NCI-H2107 (cell line): ENCODE measurements around the gene NDUFV1.

ENCODE experiments used
- DNase-seq: peaks from one replicate; lab custom pipeline; 2025; lab: John Stamatoyannopoulos, UW

NDUFV1 gene

DNA sequence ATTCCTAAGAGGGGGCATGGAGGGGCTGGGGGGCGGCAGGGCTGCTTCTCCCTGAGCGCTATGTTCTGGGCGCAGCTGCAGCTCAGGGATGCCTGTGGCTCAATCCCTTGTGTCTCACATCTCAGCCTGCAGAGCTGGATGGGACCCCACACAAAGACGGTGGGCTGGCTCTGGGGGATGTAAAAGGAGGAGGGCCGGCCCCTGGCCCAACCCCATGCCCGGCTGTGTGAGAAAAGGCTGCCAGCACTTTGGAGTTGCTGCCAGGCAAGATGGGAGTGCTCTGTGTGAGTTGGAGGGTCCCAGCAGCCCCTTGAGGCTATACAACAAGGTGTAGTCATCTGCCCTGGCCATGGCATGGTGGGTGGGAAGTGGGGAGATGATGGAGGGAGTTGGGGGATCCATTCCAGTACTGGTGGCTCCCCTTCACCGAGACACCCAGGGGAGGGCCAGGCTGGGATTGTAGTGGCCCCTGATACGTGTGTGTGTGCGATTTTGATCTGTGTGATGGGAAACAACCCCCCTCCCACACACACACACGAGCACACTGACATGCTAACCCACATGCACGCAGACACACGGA is 34.1 kb downstream of the NDUFV1 start:
- no peak for DNase-seq

- DNase-seq: no peak
These were observed 34.8 kb downstream of the NDUFV1 start for GRCh38 chr11:67641338-67642172.

- DNase-seq: no peak
These were observed 35.7 kb downstream of the NDUFV1 start for GRCh38 chr11:67642173-67643120.

GRCh38 chr11:67644042-67644441 is 37.3 kb downstream of the NDUFV1 start:
- DNase-seq: no peak

- DNase-seq: no peak
These were observed 38.0 kb downstream of the NDUFV1 start for GRCh38 chr11:67644472-67645418.

GRCh38 chr11:67645521-67646461 is 39.1 kb downstream of the NDUFV1 start:
- no peak for DNase-seq

- no peak for DNase-seq
These were observed 40.0 kb downstream of the NDUFV1 start for GRCh38 chr11:67646535-67647336.

- DNase-seq: no peak
These were observed 40.7 kb downstream of the NDUFV1 start for GRCh38 chr11:67647471-67647870.

DNA sequence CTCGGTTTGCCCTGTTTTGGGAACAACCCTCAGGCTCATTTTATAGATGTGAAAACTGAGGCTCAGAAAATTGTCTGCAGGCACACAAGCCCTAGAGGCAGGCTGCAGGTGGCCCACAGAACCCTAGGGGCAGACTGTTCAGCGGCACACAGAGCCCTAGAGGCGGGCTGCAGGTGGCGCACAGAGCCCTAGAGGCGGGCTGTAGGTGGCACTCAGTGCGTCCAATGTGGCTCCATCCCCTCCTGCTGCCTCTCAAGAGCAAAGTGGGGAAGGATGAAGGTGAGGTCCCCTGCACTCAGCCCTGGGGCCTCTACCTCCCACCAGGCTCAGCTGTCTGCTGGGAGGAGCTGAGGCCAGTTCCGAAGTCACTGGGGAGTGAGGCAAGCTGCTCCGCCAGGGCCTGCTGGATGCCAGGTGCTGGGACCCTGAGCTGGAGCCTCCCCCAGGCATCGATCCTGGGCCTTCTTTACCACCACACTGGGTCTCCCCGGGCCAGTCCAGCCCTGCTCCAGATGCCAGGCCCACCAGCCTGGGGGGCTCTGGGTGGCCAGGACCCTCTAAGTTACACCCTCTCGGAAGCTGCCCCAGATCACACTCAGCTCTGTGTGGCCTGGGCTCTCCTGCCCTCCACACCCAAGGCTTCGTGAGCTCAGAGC is 41.5 kb downstream of the NDUFV1 start:
- DNase-seq: peak; percentile 14

GRCh38 chr11:67648796-67649613 is 42.3 kb downstream of the NDUFV1 start:
- DNase-seq: no peak

GRCh38 chr11:67649634-67650510 is 43.1 kb downstream of the NDUFV1 start:
- no peak for DNase-seq

GRCh38 chr11:67651976-67652781 is 45.4 kb downstream of the NDUFV1 start:
- DNase-seq: no peak

- no peak for DNase-seq
These were observed 46.5 kb downstream of the NDUFV1 start for GRCh38 chr11:67652965-67653845.

DNA sequence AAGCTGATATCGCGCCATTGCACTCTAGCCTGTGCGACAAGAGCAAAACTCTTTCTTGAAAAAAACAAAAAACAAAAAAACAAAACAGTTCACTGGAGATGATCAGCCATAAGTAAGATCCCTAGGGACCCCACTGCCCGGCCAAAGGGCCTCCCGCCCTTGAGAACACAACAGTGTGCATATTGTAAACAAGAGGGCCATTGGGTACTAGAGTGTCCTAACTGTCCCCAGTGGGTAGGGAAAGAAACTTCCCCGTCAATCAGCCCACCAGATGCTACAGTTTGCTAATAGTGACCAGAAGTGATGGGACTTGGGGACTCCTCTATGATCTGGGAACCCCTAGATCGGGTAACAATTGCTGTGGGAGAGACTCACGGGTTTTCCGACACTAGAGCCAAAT is 47.5 kb downstream of the NDUFV1 start:
- no peak for DNase-seq

- DNase-seq: no peak
These were observed 49.7 kb downstream of the NDUFV1 start for GRCh38 chr11:67656278-67656922.
